Measurements from ENCODE around the gene INTS14.
"Not testable (repeated sequence)": the region's sequence is repeated elsewhere in the genome, so short reads cannot be mapped to it uniquely, and the experiment has no call there.

Gene INTS14

DNA sequence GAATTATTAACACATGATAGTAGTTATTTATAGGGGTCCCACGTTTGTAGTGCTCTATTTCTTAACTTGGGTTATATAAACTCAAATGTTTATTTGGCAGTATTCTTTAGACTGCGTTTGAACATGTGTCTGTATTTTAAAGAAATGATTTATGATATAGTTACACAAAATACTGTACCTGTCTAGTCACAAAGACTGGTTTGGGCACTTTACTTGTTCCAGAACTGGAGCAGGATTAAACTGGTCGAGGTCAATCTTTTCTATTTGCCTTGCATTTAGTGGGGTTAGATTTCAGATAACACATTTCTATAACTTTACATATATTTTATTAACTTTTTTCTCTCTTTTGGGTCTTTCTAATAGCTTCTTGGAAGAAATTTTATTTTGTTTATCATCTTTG is 41.2 kb downstream of the INTS14 start:
- no peak overlapping the region for H3K4me3 ChIP-seq (ENCODE audit: low read depth, low read length)
- no peak for TF ChIP-seq CTCF (IDR thresholded peaks at IDR 0.05; ENCODE audit: borderline replicate concordance, insufficient read depth, low read depth, low read length)

DNA sequence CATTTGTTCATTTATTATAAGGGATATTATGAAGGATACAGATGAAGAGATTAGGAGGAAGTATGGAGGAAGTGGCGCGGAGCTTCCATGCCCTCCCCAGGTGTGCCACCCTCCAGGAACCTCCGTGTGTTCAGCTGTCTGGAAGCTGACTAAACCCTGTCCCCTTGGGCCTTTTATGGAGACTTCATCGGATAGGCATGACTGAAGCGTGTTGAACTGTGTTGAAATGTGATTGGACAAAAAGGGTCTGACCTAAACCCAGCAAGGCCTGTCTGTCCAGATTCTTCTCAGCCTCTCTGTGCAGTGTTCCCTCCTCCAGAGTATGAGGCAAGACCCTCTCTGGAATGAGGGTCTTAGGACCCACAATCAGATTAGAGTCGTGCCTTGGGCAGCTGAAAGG is 49.0 kb downstream of the INTS14 start:
- H3K4me3 ChIP-seq (ENCODE audit: low read depth, low read length) = no peak overlapping the region
- TF ChIP-seq CTCF (IDR thresholded peaks at IDR 0.05; ENCODE audit: borderline replicate concordance, insufficient read depth, low read depth, low read length) = no peak

- no peak for TF ChIP-seq CTCF (IDR thresholded peaks at IDR 0.05; ENCODE audit: borderline replicate concordance, insufficient read depth, low read depth, low read length)
- H3K4me3 ChIP-seq (ENCODE audit: low read depth, low read length) = no peak overlapping the region
Observed at GRCh38 chr15:65559941-65560340, 51.0 kb downstream of the INTS14 start.

GRCh38 chr15:65558997-65559760 is 51.8 kb downstream of the INTS14 start:
- TF ChIP-seq CTCF (IDR thresholded peaks at IDR 0.05; ENCODE audit: borderline replicate concordance, insufficient read depth, low read depth, low read length) = no peak
- no peak overlapping the region for H3K4me3 ChIP-seq (ENCODE audit: low read depth, low read length)

- no peak for TF ChIP-seq CTCF (IDR thresholded peaks at IDR 0.05; ENCODE audit: borderline replicate concordance, insufficient read depth, low read depth, low read length)
Observed at GRCh38 chr15:65558336-65558735, 52.6 kb downstream of the INTS14 start.

DNA sequence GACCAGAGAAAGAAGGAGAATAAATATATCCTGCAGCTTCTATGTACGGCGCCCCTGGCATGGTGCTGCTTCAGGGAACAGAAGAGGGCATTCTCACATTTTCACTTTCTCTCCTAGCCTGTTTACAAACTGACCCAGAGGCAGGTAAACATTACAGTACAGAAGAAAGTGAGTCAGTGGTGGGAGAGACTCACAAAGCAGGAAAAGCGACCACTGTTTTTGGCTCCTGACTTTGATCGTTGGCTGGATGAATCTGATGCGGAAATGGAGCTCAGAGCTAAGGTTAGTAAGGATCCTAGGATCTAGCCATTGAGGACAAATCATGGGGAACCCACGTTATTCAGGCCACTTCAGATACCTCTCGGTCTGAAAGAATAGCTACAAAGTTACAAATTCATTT is 54.3 kb downstream of the INTS14 start:
- TF ChIP-seq CTCF (IDR thresholded peaks at IDR 0.05; ENCODE audit: borderline replicate concordance, insufficient read depth, low read depth, low read length) = no peak

More at GRCh38 chr15:65558336-65558735, 52.6 kb downstream of the INTS14 start:
- H3K4me3 ChIP-seq (ENCODE audit: low read depth, low read length) = no peak overlapping the region

GRCh38 chr15:65553691-65554090 is 57.2 kb downstream of the INTS14 start:
- H3K4me3 ChIP-seq (ENCODE audit: low read depth, low read length) = no peak overlapping the region
- no peak for TF ChIP-seq CTCF (IDR thresholded peaks at IDR 0.05; ENCODE audit: borderline replicate concordance, insufficient read depth, low read depth, low read length)

More for the DNA sequence above, 54.3 kb downstream of the INTS14 start:
- no peak overlapping the region for H3K4me3 ChIP-seq (ENCODE audit: low read depth, low read length)

- H3K4me3 ChIP-seq (ENCODE audit: low read depth, low read length) = not testable (repeated sequence)
Observed at GRCh38 chr15:65552851-65553250, 58.1 kb downstream of the INTS14 start.
